GM12878 (cell line): ENCODE measurements around the gene NAA10. TPM values are rescaled to one million over a fixed set of nuclear protein-coding genes. Genes with fewer than 3 reads are reported as not detected.
A peak's percentile ranks its signal among the peaks of the same experiment; 100 is the strongest.

Source experiments
- ATAC-seq: fragments of 200-7000 bp; cut with Tn5 transposase; 3 replicates; pipeline ENCODE4 v1.9.1; 2020; ENCODE audit warnings: mild to moderate bottlenecking, moderate library complexity
- BruUV-seq: library from RNA; stranded (reverse); fragments of 400-500 nt; replicated peaks from 2 replicates; lab custom pipeline; 2021; lab: Mats Ljungman, UMichigan
- CTCF ChIA-PET: fragments of 300-600 bp; sonication (Branson Sonifier 250); formaldehyde crosslinking; extraction: SDS; loops from one replicate; lab custom pipeline; 2021; ENCODE audit warnings: inconsistent platforms; lab: Yijun Ruan, JAX
- POLR2A ChIA-PET: fragments of 350-600 bp; formaldehyde crosslinking; extraction: SDS; loops from one replicate; lab custom pipeline; 2021; ENCODE audit warnings: inconsistent platforms; lab: Charles Lee
- RAD21 ChIA-PET: fragments of 300-600 bp; sonication (Branson Sonifier 250); formaldehyde crosslinking; loops from one replicate; lab custom pipeline; 2023; ENCODE audit warnings: antibody characterized with exemption; ENCODE audit not compliant: unreplicated experiment; lab: Charles Lee
- SMC1A ChIA-PET: fragments of 300-600 bp; sonication (Branson Sonifier 250); formaldehyde crosslinking; loops from one replicate; lab custom pipeline; 2023; ENCODE audit not compliant: unreplicated experiment, uncharacterized antibody; lab: Charles Lee
- DNase-seq: peaks from one replicate; pipeline ENCODE4 v3.0.0-alpha.2; 2011; ENCODE audit warnings: low read depth, low spot score
- FAIRE-seq: peaks from 3 replicates; lab custom pipeline; 2011; peaks lifted over from hg19 to GRCh38; lab: Jason Lieb, UNC
- H2AFZ ChIP-seq: 2 replicates; pipeline ENCODE4 v1.6.0; 2011; ENCODE audit warnings: low read depth, low read length, control low read depth; ENCODE audit not compliant: control insufficient read depth
- H3K27ac ChIP-seq: 2 replicates; pipeline ENCODE4 v1.5.1; 2011; ENCODE audit warnings: control low read depth; ENCODE audit not compliant: control insufficient read depth, insufficient read depth
- H3K27me3 ChIP-seq, 2 experiments: replicated peaks in 1 of 2; 2 replicates each; pipeline versions ENCODE4 v1.6.0 to v1.6.1; 2011; ENCODE audit warnings: low read length in 1 of 2; ENCODE audit not compliant: control insufficient read depth in 2 of 2, insufficient read depth in 2 of 2
- H3K36me3 ChIP-seq, 2 experiments: 2 replicates each; pipeline ENCODE4 v1.5.1; 2011; ENCODE audit warnings: low read length in 1 of 2; ENCODE audit not compliant: control insufficient read depth in 2 of 2, insufficient read depth in 2 of 2
- H3K4me1 ChIP-seq: 2 replicates; pipeline ENCODE4 v1.6.1; 2011; ENCODE audit warnings: mild to moderate bottlenecking, low read length, moderate library complexity, mixed read lengths; ENCODE audit not compliant: control insufficient read depth, insufficient read depth
- H3K4me2 ChIP-seq: 2 replicates; pipeline ENCODE4 v1.6.0; 2011; ENCODE audit warnings: control low read depth; ENCODE audit not compliant: control insufficient read depth, insufficient read depth
- H3K4me3 ChIP-seq: fragments of 200-600 bp; sonication (generic); 2 replicates; pipeline ENCODE4 v1.5.1; 2016
- H3K79me2 ChIP-seq: 2 replicates; pipeline ENCODE4 v1.6.0; 2011; ENCODE audit warnings: low read length; ENCODE audit not compliant: control insufficient read depth, insufficient read depth
- H3K9ac ChIP-seq: 2 replicates; pipeline ENCODE4 v1.8.0; 2011; ENCODE audit warnings: low read length, control low read depth, mixed read lengths; ENCODE audit not compliant: control insufficient read depth, insufficient read depth
- H3K9me3 ChIP-seq: replicated peaks from 3 replicates; pipeline ENCODE4 v1.5.1; 2011; ENCODE audit warnings: mild to moderate bottlenecking, low read length; ENCODE audit not compliant: control insufficient read depth, insufficient read depth
- H4K20me1 ChIP-seq: 2 replicates; pipeline ENCODE4 v1.6.0; 2011; ENCODE audit not compliant: control insufficient read depth, insufficient read depth
- DPF2 ChIP-seq: fragments of 450-650 bp; IDR thresholded peaks from 2 replicates; pipeline ENCODE4 v1.6.1; 2017; ENCODE audit warnings: mild to moderate bottlenecking
- HDAC6 ChIP-seq: fragments of 200-600 bp; sonication (generic); IDR thresholded peaks from one replicate; pipeline ENCODE4 v1.8.0; 2017; ENCODE audit warnings: antibody characterized with exemption; ENCODE audit not compliant: unreplicated experiment
- POLR2A ChIP-seq: IDR thresholded peaks from 2 replicates; pipeline ENCODE4 v1.6.1; 2011; ENCODE audit warnings: low read depth, mild to moderate bottlenecking, low read length
- ZNF24 ChIP-seq: fragments of 450-650 bp; IDR thresholded peaks from 2 replicates; pipeline ENCODE4 v1.6.1; 2017; ENCODE audit warnings: antibody characterized with exemption, mild to moderate bottlenecking
- ZSCAN29 ChIP-seq: fragments of 450-650 bp; IDR thresholded peaks from 2 replicates; pipeline ENCODE4 v1.6.1; 2017; ENCODE audit warnings: mild to moderate bottlenecking, moderate library complexity
- WGBS: methylation state at CpG from one replicate; pipeline ENCODE4 v1.1.6; 2016; ENCODE audit warnings: low lambda C conversion rate; ENCODE audit not compliant: insufficient replicate concordance, insufficient coverage; ENCODE audit errors: missing lambda C conversion rate; 5-methylcytosine and 5-hydroxymethylcytosine counted together
- in situ Hi-C: fragments of 300-500 bp; cut with MboI; formaldehyde crosslinking; loops from 9 replicates; pipeline ENCODE4 v1.14.3; 2018; ENCODE audit warnings: mixed read lengths
- intact Hi-C: fragments of 100-400 bp; cut with micrococcal nuclease; formaldehyde crosslinking; loops from one replicate; pipeline ENCODE4 v1.14.2; 2022; ENCODE audit not compliant: unreplicated experiment
- polyA plus RNA-seq, 11 experiments: library from polyadenylated mRNA; depleted of rRNA in 4 of 11; unstranded in 6 of 11; stranded (reverse) in 5 of 11; fragments of >200 nt; fragmentation: Nextera tagmentation in 4 of 11; fragmentation: Illumina TruSeq in 1 of 11; extraction: Ambion mirVana in 4 of 11; extraction: Trizol in 1 of 11; gene quantifications; 1 replicate in 1 of 11; 2 replicates in 10 of 11; pipeline versions ENCODE4 v1.2.1 to v1.2.3, GENCODE V29; 2011 to 2016; ENCODE audit warnings: inconsistent platforms in 2 of 11, missing spikeins in 2 of 11, low read depth in 1 of 11
- total RNA-seq, 4 experiments: library from RNA; depleted of rRNA in 3 of 4; stranded (reverse); fragments of >200 nt in 3 of 4; fragmentation: Illumina TruSeq in 1 of 4; extraction: Trizol in 1 of 4; gene quantifications; 2 replicates each; pipeline versions ENCODE4 v1.2.1 to v1.2.3, GENCODE V29; 2013 to 2021
- TF ChIP-seq, protein P1 (sequence below): IDR thresholded peaks from 2 replicates; pipeline ENCODE4 v1.6.1; 2011; ENCODE audit warnings: borderline replicate concordance, low read depth, mild to moderate bottlenecking, moderate library complexity, mixed read lengths, low read length; ENCODE audit not compliant: insufficient read depth; ENCODE audit errors: extremely low read length

NAA10 gene
- total and polyA plus RNA-seq, 10 of the 15 experiments (the other 5 are each of a cell fraction or from before 2014, with no cell fraction given): 7.9 to 212 (median 98.9) TPM

DNA sequence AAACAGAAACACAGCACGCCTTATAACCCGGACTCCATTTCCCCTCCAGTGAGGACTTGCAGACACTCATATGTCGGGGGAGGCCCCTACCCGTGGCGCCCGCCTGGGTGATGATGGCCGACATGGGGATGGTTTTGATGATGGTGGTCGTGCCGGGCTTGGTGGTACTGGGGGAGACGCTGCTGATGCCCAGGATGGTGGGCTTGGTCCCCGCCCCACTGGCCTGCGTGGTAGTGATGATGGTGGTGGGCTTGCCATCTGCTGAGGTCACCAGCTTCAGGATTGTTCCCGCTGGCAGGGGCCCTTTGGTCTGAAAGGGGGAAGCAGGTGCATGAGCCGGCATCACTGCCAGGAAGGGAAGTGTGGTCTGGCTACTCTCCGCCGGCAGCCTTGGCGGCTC lies 22.4 kb upstream of the NAA10 start (continued):
- TF ChIP-seq ZSCAN29: no peak
- no peak for TF ChIP-seq DPF2

DNA sequence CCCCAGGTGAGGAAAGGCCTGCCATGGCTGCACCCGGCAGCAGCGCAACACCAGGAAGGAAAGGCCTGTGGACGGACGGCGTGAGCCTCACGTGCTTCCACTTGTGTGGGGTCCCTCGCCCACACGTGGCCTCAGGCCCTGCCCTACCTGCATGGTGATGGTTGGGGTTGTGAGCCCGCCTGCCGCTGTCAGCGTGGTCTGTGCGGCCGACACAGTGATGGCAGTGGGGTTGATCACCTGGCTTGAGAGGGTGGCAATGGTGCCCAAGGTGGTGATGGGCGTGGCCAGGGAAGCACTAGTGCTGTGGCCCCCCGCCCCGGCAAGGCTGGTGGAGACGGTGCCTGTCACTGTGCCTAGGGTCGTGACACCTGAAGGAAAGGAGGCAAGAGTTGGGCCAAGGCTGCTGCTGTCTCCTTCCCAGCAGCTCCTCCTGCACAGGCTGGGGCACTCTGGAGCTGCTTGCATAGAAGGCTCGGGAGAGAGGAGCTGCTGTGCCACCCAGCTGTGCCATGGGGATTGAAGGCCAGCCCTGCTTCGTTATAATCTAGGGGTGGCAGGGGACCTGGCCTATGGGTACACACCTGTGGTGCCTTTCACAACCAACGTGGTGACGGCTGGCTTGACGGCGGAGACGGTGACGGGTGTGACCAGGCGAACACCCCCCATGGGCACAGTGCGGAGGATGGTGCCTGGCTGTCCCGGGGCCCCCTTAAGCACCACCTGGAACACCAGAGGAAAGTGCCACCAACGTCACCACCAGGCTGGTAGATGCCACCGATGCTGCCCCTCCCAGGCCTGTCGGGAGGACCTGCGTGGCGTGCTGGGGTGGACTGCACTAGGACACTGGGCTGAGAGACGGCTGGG lies 21.4 kb upstream of the NAA10 start:
- WGBS: 92% methylated on average over 35 of the region's 35 CpGs
- H3K27me3 ChIP-seq: no peaks in the 10 kb centered on the region
- ChIA-PET CTCF (interaction anchor here (1.0 kb wide), 1 partner anchor 11 kb away, joined by 3 read pairs; no protein-coding TSS in a partner anchor), POLR2A (no interaction called here), RAD21 (no interaction called here), SMC1A (no interaction called here)
- DNase-seq (no peak), ATAC-seq (no peak), FAIRE-seq (no peak)
- no peaks in the 10 kb centered on the region for H3K4me1 ChIP-seq
- peaks cover 11 to 78% of the 10 kb centered on the region in 2 experiments for H3K36me3 ChIP-seq
- no peak overlapping the region for H3K27ac ChIP-seq
- no peaks in the 10 kb centered on the region for H4K20me1 ChIP-seq
- no TSS peak for BruUV-seq
- H3K4me3 ChIP-seq: no peak overlapping the region
- H2AFZ ChIP-seq: no peak overlapping the region
- TF ChIP-seq, protein P1, sequence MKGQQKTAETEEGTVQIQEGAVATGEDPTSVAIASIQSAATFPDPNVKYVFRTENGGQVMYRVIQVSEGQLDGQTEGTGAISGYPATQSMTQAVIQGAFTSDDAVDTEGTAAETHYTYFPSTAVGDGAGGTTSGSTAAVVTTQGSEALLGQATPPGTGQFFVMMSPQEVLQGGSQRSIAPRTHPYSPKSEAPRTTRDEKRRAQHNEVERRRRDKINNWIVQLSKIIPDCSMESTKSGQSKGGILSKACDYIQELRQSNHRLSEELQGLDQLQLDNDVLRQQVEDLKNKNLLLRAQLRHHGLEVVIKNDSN: peak; percentile 6
- TF ChIP-seq ZNF24 (no peak), POLR2A (peak; percentile 52), HDAC6 (no peak)
- no peaks in the 10 kb centered on the region; the same call in 1 of the 2 replicates for H3K79me2 ChIP-seq
- no peak overlapping the region for H3K4me2 ChIP-seq
- in situ Hi-C loops: no loop called here
- no peaks in the 10 kb centered on the region for H3K9me3 ChIP-seq
- intact Hi-C loops: no loop called here
- H3K9ac ChIP-seq: no peak overlapping the region
